Endometrial microvascular endothelial cells (primary cell): ENCODE data around the gene NFILZ. TPM values are rescaled to one million over a fixed set of nuclear protein-coding genes. Genes with fewer than 3 reads are reported as not detected.

ENCODE experiments used
- in situ Hi-C: cut with HindIII; loops from 2 replicates; pipeline ENCODE4 v1.10.0; 2017; ENCODE audit warnings: low sequenced_read_pairs, low pct_unique_long_range_greater_than_20kb; ENCODE audit errors: inconsistent ontology term
- total RNA-seq: library from RNA; depleted of rRNA; stranded (reverse); fragments of >200 nt; gene quantifications from one replicate; pipeline ENCODE4 v1.2.3, GENCODE V29; 2015; ENCODE audit errors: inconsistent ontology term

The NFILZ gene
- total RNA-seq, 1 donor from 2014 or later = not detected

- in situ Hi-C loops = no loop called here
Measured at GRCh38 chr19:8666814-8667405, 36.5 kb downstream of the NFILZ start.

GRCh38 chr19:8673276-8673891 is 43.0 kb downstream of the NFILZ start:
- in situ Hi-C loops = no loop called here

GRCh38 chr19:8675066-8675465 is 44.6 kb downstream of the NFILZ start:
- in situ Hi-C loops = no loop called here

- in situ Hi-C loops = no loop called here
Measured at GRCh38 chr19:8678244-8678807, 47.9 kb downstream of the NFILZ start.

Other genes starting within 250 kb of the NFILZ start
- 16.4 TPM for gene RAB11B, start 240.3 kb upstream of the NFILZ start, total RNA-seq
- gene MARCHF2, start 217.3 kb upstream of the NFILZ start, total RNA-seq = 150 TPM
- 129 TPM for gene HNRNPM, start 185.7 kb upstream of the NFILZ start, total RNA-seq
- gene PRAM1, start 128.0 kb upstream of the NFILZ start, total RNA-seq = not detected
- 1.3 TPM for gene ZNF414, start 116.5 kb upstream of the NFILZ start, total RNA-seq
- gene MYO1F, start 53.2 kb upstream of the NFILZ start, total RNA-seq = 0.19 TPM
- 2.7 TPM for gene ADAMTS10, start 19.9 kb upstream of the NFILZ start, total RNA-seq
- gene ACTL9, start 68.2 kb downstream of the NFILZ start, total RNA-seq = not detected
- gene OR2Z1, start 91.0 kb downstream of the NFILZ start, total RNA-seq = not detected
- 2.6 TPM for gene ZNF558, start 201.7 kb downstream of the NFILZ start, total RNA-seq
- not detected for gene MBD3L1, start 201.7 kb downstream of the NFILZ start, total RNA-seq